ENCODE data around the gene TEAD1.

Gene TEAD1

GRCh38 chr11:12729941-12730340, 55.7 kb downstream of the TEAD1 start:
- TF ChIP-seq CTCF (IDR thresholded peaks at IDR 0.05; ENCODE audit: borderline replicate concordance, insufficient read depth, low read depth, low read length), result no peak
- H3K4me3 ChIP-seq (ENCODE audit: low read depth, low read length), result no peak overlapping the region

GRCh38 chr11:12731841-12732336, 57.7 kb downstream of the TEAD1 start:
- TF ChIP-seq CTCF (IDR thresholded peaks at IDR 0.05; ENCODE audit: borderline replicate concordance, insufficient read depth, low read depth, low read length), result no peak
- H3K4me3 ChIP-seq (ENCODE audit: low read depth, low read length), result no peak overlapping the region

GRCh38 chr11:12733091-12733490, 58.9 kb downstream of the TEAD1 start:
- no peak for TF ChIP-seq CTCF (IDR thresholded peaks at IDR 0.05; ENCODE audit: borderline replicate concordance, insufficient read depth, low read depth, low read length)
- no peak overlapping the region for H3K4me3 ChIP-seq (ENCODE audit: low read depth, low read length)

- no peak overlapping the region for H3K4me3 ChIP-seq (ENCODE audit: low read depth, low read length)
- no peak for TF ChIP-seq CTCF (IDR thresholded peaks at IDR 0.05; ENCODE audit: borderline replicate concordance, insufficient read depth, low read depth, low read length)
Observed at GRCh38 chr11:12734625-12735024, 60.4 kb downstream of the TEAD1 start.

GRCh38 chr11:12735262-12735661, 61.0 kb downstream of the TEAD1 start:
- no peak overlapping the region for H3K4me3 ChIP-seq (ENCODE audit: low read depth, low read length)
- TF ChIP-seq CTCF (IDR thresholded peaks at IDR 0.05; ENCODE audit: borderline replicate concordance, insufficient read depth, low read depth, low read length), result no peak

- TF ChIP-seq CTCF (IDR thresholded peaks at IDR 0.05; ENCODE audit: borderline replicate concordance, insufficient read depth, low read depth, low read length), result no peak
- H3K4me3 ChIP-seq (ENCODE audit: low read depth, low read length), result no peak overlapping the region
Observed at GRCh38 chr11:12737024-12737423, 62.8 kb downstream of the TEAD1 start.

GRCh38 chr11:12741671-12742216, 67.5 kb downstream of the TEAD1 start:
- no peak overlapping the region for H3K4me3 ChIP-seq (ENCODE audit: low read depth, low read length)
- TF ChIP-seq CTCF (IDR thresholded peaks at IDR 0.05; ENCODE audit: borderline replicate concordance, insufficient read depth, low read depth, low read length), result no peak

All from GM12875 (cell line).